GM19035 (cell line): ENCODE data around the gene IGFBP5.

Experiments
- ATAC-seq: cut with Tn5 transposase; IDR thresholded peaks from one replicate; pipeline ENCODE4 v1.9.1; 2021; ENCODE audit not compliant: unreplicated experiment

The IGFBP5 gene

DNA sequence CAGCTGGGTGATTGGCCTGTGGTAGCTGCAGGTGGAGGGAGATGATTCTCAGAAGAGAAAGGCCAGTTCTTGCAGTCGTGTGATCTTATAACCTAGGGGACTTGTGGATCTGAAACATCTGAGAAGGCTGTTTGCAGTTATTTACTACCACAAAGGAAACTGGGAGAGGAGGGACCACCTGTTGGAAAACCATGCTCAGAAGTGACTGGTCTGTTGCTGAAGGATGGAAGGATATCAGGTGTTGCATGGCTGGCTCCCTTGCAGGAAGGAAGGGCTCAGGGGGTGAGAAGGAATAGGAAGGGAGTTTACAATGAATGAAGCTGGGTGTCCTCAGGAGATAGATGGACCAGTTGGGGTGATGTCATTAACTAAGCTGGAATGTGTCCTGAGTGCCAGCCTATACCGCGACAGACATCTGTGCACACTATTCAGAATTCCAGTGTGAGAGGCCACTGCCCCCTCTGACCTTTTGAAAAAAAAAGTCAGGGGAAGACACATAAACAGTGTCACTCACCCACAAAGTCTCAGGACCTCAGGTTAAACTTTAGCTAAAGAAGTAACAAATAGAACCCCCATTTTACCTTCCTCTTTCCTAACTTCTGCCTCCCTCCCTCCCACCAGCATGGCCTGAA, 44.6 kb downstream of the IGFBP5 start:
- ATAC-seq: no peak

DNA sequence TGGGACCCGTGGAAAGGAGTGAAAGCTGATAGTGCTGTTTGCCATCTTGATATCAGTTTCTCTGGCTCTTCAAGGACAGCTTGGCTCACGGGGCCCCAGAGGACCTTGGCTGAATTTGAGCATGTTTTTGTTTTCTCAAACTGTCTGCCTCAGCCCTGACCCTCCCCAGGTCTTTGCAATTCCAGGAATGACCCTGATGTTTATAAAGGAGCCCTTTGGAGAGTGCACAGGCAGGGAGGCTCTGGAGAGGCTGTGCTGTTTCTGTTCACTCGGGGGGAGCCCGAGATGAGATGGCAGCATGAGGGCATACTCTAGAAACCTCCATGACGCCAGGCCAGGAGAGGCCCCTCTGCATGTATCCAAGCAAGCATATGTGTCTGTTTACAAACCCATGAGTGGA, 45.8 kb downstream of the IGFBP5 start:
- ATAC-seq: no peak

DNA sequence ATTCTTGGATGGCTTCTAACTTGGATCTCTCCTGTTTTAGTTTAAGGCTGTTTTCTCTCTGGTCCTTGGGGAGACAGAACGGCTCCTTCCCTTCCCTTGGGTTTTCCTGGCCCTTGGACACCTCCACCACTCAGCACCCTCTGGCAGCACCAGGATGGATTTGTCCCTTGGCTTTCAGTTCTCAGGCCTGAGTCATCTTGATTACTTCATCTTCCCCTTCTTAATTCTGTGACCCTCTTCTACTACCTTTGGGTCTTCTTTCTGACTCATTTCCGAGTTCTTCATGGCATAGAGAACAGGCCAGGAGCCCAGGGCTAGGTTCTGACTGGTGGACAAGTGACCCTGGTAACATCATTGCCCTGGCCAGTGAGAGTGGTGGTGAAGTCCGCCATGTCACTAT, 47.2 kb downstream of the IGFBP5 start:
- ATAC-seq: no peak

DNA sequence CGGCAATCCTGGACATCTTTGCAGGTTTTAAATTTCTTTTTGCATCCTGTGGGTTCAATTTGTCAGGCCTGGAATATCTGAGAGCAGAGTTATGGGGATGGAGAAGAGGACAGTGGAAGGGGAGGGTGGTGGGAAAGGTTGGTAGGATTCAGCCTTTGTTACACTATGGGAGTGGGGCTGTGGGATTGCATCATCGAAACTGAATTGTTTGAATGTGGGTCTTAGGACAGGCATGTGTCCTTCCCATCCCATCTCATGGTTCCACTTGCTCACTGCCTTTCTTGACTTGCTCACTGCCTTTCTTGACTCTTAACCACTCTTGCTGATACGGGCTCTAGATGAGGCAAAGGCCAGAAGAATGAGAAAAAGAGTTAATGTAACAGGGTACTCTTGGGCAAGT, 49.2 kb downstream of the IGFBP5 start:
- ATAC-seq: no peak

DNA sequence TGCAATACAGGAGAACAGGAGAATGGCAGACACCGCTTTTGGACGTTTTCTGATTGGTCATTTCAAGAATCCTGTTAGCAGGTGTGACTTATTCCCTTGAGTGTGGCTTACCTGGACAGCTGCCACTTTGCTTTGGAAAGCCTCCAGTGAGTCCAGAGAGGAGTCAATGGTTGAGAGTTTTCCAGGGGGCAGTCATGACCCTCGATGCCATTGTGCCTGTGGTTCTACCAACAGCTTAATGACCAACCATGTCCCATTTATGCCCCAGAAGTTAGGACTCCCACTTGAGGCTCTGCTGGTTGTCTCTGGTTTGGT, 49.8 kb downstream of the IGFBP5 start:
- no peak for ATAC-seq

DNA sequence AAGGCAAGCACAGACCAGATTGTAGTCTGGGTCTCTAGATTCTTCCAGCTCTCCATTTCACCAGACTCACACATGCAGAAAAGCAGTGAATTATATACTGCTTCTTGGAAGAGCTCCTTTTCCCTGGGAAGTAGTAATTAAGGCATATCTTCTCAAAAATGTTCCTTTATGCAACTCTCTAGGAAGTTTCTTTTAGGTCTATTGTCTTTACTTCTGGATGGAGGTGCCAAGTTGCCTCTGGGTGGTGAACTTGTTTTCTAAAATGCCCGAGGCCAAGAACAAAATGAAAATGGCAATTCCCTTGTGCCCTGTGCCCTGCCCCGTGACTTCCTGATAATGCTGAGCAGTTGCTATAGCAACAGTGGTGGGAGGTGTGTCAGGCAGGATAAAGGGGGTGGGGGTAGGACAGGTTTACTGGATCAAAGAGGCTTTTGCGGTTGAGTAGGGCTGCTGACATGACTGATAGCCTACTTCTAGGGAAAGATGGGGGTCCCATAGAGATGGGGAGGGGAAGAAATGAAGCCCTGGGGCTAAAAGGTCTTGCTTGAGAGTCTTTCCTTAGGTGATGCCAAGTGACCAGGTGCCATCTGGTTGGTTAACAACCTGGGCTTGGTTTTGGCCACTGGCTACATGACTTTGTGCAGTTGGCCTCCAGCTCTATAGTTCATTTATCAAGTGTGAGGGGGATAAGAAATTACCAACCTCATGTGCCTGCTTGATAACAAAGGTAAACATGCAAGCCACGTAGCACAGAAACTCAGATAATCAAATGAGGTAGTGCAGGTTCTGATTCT, 50.3 kb downstream of the IGFBP5 start:
- no peak for ATAC-seq

DNA sequence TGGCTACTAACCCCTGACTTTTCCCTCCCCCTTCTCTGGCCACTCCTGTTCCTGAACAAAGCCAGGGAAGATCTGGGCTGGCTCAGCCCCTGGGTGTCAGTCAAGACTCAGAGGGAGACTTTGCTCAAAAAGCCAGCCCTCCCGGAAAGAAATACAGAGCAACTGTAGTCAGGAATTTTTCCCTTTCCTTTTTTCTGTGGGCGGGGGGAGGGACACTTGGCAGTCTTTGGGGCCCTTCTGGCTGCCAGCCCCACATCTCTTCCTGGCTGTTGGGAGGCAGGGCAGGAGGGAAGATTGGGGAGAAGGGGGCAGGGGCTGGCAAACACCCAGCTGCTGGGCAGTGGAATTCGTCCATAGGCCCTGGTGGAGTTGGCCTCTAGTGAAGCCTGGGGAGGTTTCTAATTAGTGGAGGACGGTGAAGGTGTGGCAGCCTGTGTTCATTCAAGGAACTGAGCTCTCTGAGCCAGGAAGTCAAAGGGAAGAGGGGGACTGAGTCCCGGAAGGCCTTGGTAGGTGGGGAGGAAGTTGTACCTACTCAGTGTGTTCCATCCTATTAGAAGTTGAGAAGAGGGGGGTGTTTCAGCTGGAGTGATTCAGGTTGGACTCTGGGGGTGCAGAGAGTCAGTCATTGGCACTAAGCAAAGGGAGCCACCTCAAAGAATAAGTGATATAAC, 51.2 kb downstream of the IGFBP5 start:
- ATAC-seq: no peak

DNA sequence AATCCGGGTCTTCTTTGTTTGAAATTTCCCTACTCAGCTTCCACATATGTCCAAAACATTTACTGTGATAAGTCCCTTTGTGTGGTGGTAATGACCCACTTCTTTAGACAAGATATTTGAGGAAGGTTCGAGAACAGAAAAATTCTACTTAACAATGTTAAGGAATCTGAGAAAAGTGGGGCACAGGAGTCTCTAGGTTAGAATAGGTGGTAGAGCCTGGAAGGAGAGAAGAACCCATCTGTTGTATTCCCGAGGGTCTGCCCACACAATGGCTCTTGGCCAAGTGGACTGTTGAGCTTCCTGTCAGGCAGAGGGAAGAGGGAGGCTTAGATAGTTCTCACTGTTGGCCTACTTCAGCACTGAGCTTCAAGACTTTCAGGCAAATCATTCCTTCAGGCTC, 57.9 kb downstream of the IGFBP5 start:
- ATAC-seq: no peak

DNA sequence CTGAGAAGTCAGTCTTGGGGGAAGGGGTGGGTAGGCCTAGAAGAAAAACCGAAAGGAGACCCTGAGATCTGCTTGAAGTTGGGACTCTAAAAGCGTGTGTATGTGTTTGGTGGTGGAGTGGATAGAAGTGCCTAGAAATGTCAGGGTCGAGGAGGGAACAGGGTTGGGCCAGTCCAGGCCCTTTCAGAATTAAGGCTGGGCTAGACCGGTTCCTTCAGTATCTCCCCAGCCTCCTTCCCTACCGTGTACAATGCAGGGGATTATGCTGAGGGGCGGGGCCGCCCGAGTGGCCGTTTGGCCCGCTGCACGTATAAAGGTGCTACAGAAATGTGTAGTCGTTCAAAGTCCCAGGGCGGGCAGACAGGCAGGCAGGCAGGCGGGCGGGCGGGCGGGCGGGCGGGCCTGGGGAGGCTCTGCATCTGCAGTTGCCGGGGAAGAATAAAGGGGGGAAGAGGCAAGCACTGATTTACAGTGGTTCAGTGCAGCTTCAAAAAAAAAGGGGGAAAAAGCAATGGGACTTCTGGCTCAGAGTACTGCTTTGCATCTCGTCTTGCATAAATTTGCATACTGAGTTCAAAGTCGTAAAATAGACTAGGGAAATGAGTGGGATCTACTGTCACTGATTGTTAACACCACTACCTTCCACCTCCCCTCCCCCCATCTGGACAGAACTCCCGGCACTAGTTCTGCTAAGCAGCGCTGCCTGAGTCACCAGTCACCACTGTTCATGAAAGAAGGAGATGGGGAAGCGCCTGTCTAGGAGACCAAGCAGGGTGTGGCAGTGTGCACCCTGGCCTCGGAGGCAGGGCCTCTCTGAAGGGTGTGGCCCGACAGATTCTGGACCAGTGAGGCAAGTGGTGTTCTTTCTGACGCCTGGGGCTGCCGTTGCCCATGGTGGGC, 58.5 kb downstream of the IGFBP5 start:
- ATAC-seq: no peak

DNA sequence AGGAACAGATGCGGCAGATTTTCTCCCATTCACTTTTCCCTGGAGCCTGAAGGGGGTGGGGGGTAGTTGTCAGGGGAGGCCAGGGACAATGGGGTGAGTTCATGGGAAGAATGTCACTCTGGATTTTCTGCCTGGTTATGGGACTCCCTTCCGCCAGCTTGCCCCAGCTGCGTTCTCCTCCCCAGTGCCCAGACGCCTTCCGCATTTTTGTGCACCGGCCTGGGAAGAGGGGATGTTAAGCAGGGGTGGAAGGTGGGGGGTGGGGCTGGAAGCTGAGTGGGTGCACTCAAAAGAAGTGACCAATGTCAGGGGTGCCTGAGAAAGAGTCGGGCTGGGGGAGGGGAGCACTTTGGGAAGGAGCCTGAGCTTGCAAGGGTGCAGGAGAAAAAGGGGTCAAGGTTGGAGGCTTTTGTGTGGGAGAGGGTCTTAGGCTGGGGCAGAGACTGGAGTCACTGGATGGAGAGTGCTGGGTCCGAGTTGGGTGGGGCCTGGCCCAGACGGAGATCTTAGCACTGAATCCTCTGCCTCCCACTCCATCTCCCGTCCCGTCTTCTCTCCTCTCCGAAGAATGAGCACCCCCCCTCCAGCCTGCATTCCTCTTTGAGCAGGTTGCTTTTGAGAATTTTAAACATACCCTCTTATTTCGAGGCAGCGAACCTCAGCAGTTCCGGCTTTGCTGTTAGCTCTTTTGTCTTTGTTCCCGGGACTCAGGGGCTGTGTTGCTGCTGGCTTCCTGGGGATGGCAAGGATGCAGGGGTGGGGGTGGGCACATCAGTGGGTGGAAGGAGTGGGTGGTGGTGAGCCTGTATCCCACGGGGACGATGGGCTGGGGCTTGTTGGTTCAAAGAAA, 59.4 kb downstream of the IGFBP5 start:
- ATAC-seq: no peak

DNA sequence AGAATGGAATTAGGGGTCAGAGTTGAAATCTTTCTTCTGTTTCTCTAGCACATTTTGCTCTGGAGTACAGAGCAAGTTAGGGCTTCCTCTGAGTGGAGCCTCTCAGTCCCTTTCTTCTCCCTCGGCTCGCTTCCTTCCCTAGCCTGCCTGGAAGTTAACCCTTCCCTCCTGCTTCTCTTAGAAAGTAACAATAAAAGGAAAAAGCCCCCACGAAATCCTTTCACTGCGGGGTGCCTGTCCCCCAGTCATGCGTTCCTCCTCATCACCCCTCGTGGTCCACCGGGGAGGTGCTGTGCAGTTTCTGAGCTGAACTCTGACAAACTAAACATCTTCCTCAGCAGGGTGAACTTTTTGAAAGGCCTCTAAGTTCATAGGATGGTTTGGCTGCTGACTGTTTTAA, 60.2 kb downstream of the IGFBP5 start:
- ATAC-seq: no peak

DNA sequence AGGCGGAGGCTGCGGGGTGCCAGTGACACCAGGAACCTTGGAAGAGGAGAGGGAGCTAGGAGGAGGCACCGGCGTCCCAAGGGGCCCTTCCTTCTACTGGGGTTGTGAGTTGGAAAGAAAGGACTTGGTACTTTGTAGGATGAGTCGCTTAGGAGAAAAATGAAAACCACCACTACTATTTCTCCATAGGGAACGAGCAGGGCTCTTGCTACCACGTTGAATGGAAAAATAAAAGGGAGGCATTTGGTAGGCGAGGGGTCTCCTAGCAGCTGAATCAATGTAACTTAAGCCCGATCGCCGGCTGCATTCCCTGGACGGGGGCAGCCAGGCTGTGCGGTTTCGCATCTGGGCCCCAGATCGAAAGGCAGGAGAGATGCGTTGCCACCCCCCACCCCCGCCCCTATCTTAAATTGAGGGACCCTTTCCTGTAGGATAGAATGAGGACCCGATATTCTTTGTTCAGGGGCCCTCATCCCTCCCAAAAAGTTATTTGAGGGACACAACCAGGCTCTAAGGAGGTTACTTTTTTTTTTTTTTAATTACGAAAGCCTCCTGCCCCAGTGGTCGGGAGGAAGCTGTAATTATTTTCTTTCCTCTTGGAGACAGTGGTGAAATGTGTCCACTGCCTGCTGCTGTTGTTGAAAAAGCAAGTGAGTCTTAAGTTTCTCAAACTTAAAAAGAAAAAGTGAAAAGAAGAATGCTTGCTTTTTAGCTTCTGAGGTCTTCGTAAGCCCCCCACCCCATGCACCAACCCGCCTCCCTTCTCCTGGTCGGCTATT, 60.8 kb downstream of the IGFBP5 start:
- ATAC-seq: no peak

DNA sequence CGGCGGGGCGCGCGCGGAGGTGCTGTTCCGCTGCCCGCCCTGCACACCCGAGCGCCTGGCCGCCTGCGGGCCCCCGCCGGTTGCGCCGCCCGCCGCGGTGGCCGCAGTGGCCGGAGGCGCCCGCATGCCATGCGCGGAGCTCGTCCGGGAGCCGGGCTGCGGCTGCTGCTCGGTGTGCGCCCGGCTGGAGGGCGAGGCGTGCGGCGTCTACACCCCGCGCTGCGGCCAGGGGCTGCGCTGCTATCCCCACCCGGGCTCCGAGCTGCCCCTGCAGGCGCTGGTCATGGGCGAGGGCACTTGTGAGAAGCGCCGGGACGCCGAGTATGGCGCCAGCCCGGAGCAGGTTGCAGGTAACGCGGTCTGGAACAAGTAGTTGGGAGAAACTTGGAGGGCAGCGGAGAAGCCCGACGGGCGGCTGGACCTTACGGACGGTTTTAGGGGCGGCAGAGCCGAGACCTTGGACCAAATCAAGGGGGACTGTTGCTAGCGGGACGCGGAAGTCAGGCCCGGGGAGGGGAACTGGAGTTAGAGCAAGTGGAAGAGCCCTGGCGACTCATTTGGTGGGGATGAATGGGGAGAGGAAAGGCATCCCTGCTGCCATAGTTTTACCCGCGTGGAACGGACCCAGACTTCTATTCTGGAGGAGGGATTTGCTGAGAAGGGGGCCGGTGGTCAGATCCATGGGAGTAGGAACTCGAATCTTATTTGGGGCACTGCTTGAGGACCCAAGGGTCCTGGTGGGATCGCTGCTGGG, 61.6 kb downstream of the IGFBP5 start:
- ATAC-seq: no peak

DNA sequence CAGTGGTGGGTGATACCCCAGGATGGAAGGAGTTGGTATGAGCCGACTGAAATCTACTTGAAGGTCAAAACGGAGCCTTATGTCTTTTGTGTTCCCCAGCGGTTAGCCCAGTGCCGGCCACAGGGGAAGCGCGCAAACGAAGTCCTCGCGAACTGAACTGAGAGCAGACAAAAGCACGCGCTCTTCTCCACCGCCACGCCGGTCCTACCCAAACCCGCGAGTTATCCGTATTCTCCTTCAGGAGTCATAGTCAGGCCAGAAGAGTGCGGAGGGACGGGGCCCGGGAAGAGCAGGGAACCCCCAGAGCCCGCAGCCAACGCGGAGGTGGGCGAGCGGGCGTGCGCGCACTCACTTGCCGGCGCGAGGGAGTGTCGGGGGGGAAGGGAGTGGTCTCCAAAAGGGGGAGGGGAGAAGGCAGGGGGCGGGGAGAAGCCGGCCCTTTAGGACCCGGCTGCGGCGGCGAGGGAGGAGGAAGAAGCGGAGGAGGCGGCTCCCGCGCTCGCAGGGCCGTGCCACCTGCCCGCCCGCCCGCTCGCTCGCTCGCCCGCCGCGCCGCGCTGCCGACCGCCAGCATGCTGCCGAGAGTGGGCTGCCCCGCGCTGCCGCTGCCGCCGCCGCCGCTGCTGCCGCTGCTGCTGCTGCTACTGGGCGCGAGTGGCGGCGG, 62.3 kb downstream of the IGFBP5 start, which contains the start of gene IGFBP2:
Gene IGFBP2, plus strand, starts transcription at position 469 of the 664 bp plus-strand sequence. Its CDS starts 104 bp downstream, at position 573.
- no peak for ATAC-seq

DNA sequence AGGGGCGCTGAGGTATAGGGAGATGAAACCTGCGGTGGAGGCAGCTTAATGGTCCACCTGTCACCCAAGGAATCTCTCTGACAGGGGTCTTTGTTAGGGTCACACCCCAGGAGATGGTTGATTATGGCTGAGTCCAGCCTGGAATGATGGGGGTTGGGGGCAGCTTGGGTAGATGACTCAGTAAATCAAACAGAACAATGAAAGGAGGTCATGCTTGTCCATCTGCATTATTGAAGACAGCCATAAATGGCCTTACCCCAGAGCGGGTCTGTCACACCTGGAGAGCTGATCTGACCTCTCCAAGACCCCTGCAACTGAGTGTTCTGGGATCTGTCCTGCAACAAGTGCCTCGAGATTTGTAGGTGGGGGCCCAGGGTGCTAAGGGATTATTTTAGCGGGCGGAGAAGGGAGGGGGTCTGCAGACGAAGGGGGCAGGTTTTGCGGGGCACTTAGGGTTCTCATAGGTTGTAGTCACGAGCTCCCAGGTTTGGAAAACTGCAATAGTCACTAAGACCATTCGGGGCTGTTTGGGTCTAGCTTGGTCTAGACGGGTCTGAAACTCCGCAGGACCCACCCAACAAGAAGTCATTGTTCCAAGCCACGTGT, 62.9 kb downstream of the IGFBP5 start:
- no peak for ATAC-seq

DNA sequence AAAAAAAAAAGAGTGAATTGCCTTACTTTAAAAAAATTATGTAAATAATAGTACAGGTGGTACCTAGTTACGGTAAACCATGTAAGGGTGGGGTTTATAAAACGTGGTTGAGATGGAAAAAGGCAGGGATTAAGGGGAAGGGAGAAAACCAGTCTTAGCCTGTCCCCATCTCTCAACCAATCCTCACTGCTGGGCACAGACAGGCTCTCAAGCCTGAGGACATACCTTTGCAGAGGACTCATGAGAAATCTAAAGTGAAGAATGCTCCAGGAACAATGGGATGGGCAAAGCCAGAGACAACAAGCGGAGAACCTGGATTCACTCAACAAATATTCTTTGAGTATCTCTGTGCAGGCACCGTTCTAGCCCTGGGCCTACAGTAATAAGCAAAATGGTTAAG, 65.6 kb downstream of the IGFBP5 start:
- no peak for ATAC-seq

DNA sequence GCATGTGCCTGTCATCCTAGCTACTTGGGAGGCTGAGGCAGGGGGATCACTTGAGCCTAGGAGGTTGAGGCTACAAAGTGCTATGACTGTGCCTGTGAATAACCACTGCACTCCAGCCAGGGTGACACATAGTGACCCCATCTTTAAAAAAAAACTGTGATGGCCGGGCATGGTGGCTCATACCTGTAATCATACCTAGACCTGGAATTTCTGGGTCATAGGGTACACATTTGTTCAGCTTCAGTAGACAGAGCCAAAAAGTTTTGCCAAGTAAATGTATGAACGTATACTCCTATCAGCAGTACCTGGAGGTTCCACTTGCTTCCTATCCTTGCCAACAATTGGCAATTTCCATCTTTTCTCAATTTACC, 68.5 kb downstream of the IGFBP5 start:
- ATAC-seq: no peak
